Measurements from ENCODE around the gene LRRC55.

LRRC55 gene, protein sequence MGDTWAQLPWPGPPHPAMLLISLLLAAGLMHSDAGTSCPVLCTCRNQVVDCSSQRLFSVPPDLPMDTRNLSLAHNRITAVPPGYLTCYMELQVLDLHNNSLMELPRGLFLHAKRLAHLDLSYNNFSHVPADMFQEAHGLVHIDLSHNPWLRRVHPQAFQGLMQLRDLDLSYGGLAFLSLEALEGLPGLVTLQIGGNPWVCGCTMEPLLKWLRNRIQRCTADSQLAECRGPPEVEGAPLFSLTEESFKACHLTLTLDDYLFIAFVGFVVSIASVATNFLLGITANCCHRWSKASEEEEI

DNA sequence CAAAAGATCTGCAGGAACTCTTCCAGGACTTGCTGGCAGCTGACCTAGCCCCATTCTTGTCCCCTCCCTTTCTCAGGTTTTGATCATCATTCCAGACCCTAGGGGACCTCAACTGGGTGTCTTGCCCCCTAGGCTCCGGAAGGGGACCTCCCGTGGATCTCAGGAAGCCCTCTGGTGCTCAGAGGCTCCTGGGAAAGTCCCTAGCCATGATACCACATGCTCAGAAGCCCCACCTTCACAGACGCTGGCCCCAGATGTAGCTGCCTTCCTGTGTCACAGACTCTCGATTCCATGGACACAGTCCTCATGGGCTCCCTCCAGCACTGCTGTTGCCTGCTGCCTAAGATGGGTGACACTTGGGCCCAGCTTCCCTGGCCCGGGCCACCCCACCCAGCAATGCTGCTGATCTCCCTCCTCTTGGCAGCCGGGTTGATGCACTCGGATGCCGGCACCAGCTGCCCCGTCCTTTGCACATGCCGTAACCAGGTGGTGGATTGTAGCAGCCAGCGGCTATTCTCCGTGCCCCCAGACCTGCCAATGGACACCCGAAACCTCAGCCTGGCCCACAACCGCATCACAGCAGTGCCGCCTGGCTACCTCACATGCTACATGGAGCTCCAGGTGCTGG is at the start of gene LRRC55:
Gene LRRC55, plus strand, starts transcription at position 276 of the 628 bp plus-strand sequence. Its CDS starts 70 bp downstream, at position 346.
- DNase-seq (ENCODE audit: low read depth): no peak

DNA sequence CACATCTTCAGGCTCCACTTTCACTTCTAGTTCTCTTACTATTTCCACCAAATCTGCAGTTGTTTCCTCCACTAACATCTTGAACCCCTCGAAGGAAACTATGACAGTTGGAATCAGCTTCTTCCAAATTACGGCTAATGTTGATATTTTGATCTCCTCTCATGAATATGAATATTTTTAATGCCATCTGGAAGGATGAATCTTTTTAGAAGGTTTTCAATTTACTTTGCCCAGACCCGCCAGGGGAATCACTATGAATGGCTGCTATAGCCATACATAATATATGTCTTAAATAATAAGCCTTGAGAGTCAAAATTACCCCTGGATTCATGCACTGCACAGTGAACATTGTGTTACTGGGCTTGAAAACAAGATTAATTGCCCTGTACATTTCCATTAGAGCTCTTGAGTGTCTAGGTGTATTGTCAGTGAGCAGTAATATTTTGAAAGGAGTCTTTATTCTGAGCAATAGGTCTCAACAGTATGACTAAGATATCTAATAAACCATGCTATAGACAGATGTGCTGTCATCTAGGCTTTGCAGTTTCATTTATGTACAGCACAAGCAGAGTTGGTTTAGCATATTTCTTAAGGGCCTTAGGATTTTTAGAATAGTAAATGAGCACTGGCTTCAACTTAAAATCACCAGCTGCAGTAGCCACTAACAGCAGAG is 48.3 kb upstream of the LRRC55 start:
- DNase-seq (ENCODE audit: low read depth): no peak

- no peak for DNase-seq (ENCODE audit: low read depth)
These were observed 47.5 kb upstream of the LRRC55 start for GRCh38 chr11:57134284-57134683.

- DNase-seq (ENCODE audit: low read depth): no peak
These were observed 46.6 kb upstream of the LRRC55 start for GRCh38 chr11:57135020-57135751.

DNA sequence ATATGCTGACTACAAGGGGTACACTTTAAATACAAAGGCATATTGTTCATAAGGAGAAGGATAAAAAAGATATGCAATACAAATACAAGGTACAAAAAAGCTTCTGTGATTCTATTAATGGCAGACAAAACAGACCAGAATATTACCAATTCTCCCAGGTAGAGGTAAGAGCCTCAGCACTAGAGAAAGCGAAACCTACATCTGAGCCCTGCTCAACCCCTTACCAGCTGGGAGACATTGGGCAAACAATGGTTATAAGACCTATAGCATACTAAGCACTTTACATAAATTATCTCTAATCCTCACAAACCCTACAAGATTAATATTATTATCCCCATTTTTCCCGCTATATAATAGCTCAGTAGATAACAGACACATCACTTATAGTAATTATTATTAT is 41.2 kb upstream of the LRRC55 start:
- no peak for DNase-seq (ENCODE audit: low read depth)

DNA sequence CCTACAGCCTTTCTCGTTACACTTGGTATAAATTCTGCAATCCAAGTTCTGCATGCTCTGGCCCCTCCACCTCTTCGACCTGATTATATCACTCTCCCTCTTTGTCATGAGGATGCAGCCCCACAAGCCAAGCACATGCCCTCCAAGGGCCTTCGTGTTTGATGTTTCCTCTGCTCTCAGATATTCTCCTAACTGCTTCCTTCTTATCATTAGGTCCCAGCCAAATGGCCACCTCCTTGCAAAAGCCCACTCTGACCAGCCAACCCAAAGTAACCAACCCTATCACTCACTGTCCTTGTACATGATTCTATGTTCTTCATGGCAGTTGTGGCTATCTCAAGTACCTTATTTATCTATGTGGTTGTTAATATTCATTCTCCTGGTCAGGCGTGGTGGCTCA is 38.3 kb upstream of the LRRC55 start:
- no peak for DNase-seq (ENCODE audit: low read depth)

DNA sequence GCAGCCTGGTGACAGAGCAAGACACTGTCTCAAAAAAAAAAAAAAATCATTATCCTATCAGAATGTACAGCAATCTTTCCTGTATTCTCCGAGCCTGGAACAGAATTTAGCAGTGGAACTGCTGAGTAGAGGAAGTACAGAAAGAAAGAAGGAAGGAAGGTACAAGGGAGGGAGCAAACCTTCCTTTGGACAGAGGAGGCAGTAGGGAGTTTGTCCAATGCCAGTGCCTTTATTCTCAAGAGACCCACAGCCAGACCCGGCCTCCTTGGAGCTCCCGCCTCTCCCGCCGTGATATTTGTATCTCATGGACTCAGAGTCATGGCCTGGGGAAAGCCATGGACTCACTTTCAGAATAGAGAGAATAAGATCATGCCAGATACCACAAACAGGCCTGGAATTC is 37.7 kb upstream of the LRRC55 start:
- DNase-seq (ENCODE audit: low read depth): no peak

DNA sequence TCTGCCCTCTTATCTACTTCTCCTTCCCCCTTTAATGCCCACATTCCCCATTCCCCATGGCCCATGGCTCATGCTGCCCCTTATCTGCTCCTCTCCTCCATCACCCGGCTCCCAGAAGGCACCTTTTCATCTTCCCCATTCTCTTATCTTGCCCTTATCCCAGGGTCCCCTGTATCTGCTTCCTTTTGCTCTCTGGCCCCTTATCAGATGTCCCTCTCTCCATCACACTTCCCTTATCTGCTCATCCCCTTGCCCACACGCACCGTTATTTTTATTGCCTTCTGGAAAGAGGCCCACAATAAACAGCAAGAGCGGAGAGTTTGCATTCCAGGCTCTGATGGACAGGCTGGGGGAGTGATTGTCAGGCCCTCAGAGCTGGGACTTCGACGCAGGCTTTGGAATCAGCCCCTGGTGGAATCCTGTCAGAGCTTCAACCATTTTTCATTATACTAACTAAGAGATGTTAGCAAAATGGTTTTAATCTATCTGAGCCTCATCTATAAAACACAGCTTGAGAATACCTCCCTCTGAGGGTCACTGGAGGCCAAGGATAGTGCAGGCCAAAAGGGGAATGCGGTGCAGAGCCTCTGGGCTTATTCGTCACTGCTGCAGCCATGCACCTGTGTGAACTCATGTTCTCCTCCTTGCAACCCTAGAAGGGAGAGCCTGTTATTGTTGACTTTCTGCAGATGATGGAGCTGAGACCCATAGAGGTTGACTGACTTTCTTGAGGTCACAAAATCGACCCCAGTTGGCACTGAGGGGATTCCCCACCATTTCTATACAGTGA is 37.0 kb upstream of the LRRC55 start:
- no peak for DNase-seq (ENCODE audit: low read depth)

- no peak for DNase-seq (ENCODE audit: low read depth)
These were observed 35.5 kb upstream of the LRRC55 start for GRCh38 chr11:57146301-57146700.

DNA sequence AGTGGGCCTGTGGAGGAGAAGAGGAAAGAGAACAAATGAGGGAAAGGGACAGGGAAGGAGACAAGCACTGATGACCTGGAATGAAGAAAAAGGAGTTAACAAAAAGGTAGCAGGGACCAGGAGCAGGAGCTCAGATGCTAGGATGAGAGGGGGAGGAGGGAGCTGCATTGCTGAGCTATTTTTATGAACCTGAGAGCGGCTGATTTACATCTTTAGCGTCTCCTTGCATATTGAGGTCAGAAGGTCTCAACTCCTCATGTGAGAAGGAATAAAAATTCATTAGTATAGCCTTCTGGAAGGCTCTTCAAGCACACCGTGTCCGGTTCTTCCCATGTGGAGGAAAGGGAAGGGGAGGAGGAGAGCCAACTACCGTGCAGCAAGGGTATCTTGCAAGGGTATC is 33.1 kb upstream of the LRRC55 start:
- DNase-seq (ENCODE audit: low read depth): no peak

GRCh38 chr11:57150454-57150917 is 31.3 kb upstream of the LRRC55 start:
- DNase-seq (ENCODE audit: low read depth): peak; percentile 89

DNA sequence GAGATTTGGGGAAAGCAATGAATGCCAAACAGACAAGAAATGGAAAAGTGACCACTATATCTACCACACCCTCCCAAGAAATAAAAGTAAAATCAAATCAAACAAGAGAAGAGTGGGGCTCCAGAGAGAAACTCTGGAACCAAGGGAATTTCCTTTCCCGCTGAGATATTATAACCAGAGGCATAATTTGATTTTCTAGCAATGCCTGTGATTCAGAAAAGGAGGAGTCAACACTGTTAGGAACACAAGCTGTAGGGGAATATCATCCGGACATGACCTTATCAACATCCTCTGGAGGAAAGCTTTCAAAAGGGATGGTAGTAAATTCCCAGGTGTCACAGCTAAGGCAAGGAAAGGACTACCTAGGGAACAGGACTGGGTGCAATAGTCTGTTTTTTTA is 29.6 kb upstream of the LRRC55 start:
- DNase-seq (ENCODE audit: low read depth): no peak

GRCh38 chr11:57153448-57153847 is 28.3 kb upstream of the LRRC55 start:
- DNase-seq (ENCODE audit: low read depth): no peak

DNA sequence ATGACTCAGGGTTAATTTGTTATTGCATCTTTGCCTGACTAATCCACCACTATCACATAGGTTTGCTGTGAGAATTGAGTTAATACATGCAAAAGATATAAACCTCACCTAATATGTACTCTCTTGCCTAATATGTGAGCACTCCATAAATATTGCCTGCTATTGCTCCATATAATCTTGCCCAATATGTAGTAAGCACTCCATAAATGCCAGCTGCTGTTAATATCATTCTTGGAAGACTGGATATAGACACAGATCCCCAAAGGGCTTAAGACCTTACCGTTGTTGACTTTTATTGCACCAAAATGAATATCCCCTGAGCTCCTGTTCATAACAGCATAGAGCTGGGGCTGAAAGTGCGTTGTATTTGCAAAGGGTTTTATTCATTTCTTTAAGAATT is 27.0 kb upstream of the LRRC55 start:
- DNase-seq (ENCODE audit: low read depth): peak; percentile 64

- peak; percentile 22 for DNase-seq (ENCODE audit: low read depth)
These were observed 26.4 kb upstream of the LRRC55 start for GRCh38 chr11:57155400-57155799.

DNA sequence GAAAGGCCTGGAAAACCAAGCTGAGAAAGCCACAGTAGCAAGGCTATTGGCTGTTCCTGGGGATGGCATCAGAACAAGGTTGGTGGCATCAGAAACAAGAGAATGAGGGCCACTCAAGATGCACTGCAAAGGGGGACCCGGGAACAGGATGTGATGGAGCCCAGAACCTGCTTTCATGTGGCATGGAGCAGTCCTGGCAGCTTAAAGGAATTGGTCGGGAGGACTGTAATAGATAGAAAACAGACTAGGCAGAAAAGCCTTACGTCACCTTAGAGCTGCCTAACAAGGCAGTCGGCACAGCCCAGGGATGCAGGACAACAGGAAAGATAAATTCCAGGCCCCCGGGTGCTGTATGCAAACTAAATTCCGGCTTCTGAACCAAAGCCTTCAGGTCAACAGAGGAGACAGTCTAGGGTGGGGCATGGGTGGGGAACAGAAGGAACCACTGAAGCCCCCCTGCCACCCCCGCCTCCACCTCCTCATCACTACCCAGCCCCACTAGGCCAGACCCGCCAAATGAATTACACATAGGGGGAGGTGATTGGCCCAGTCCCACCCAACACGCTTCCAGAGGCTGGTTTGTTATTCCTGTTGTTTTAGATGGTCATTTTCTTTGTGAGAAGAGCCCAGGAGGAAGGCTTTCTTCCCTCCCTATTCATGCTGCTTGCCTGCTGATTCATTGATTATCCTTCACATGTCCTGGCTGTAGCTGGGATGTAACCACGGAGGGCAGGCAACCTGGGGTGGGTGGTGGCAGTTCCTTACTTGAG is 25.7 kb upstream of the LRRC55 start:
- peak; percentile 15 for DNase-seq (ENCODE audit: low read depth)

DNA sequence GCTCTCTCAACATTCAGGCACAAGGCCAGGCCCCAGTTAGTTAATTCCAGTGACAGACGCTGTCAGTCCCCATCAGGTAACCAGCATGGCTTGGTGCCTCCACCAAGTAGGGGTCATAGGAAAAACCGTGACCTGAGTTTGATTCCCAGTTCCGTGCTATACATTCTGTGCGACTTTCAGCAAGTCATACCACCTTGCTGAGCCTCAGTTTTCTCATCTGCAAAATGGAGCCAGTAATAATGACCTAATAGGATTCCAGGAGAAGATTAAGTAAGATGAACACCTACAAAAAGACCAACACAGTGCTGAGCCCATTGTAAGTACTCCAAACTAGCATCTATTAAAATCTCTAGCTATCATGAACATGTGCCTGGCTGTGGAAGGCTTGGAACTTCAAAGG is 24.8 kb upstream of the LRRC55 start:
- DNase-seq (ENCODE audit: low read depth): no peak

GRCh38 chr11:57157624-57158023 is 24.1 kb upstream of the LRRC55 start:
- no peak for DNase-seq (ENCODE audit: low read depth)

DNA sequence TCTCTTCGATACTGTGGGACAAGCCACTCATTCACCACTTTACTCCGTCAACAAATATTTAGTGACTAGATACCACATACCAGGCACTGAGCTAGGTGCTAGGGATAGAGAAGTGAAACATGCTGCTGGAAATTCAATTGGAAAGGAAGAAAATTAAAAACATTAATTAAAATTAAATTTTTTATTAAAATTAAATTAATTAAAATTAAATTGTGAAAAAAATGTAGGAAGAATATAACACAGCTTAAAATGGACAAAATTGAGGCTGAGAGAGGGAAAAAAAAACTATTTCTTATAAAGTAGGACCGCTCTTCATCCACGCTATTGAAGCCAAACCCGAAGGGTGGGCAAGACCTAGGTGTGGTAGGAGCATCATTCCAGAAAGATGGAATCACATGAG is 23.6 kb upstream of the LRRC55 start:
- DNase-seq (ENCODE audit: low read depth): no peak

GRCh38 chr11:57158599-57158998 is 23.2 kb upstream of the LRRC55 start:
- DNase-seq (ENCODE audit: low read depth): no peak

GRCh38 chr11:57160665-57161064 is 21.1 kb upstream of the LRRC55 start:
- no peak for DNase-seq (ENCODE audit: low read depth)

All from amniotic epithelial cell (primary cell).